GM18498 (cell line): Measurements from ENCODE around the gene LEMD1.
"Not testable (repeated sequence)": the region's sequence is repeated elsewhere in the genome, so short reads cannot be mapped to it uniquely, and the experiment has no call there.

ENCODE experiments used
- ATAC-seq: cut with Tn5 transposase; IDR thresholded peaks from one replicate; pipeline ENCODE4 v1.9.1; 2021; ENCODE audit warnings: mild to moderate bottlenecking, moderate library complexity; ENCODE audit not compliant: unreplicated experiment

LEMD1 gene

GRCh38 chr1:205430696-205431305 is 8.9 kb upstream of the LEMD1 start:
- peak; percentile 51 for ATAC-seq

GRCh38 chr1:205429762-205430695 is 8.2 kb upstream of the LEMD1 start:
- no peak for ATAC-seq

- ATAC-seq: no peak
Observed at GRCh38 chr1:205424901-205425600, 3.2 kb upstream of the LEMD1 start.

GRCh38 chr1:205423814-205424399 is 2.1 kb upstream of the LEMD1 start:
- ATAC-seq: no peak

- no peak for ATAC-seq
Observed at GRCh38 chr1:205422993-205423642, 1.3 kb upstream of the LEMD1 start.

GRCh38 chr1:205420938-205421337 is 918 bp downstream of the LEMD1 start:
- no peak for ATAC-seq

GRCh38 chr1:205417870-205418635 is 3.8 kb downstream of the LEMD1 start:
- ATAC-seq: no peak

GRCh38 chr1:205416322-205416721 is 5.5 kb downstream of the LEMD1 start:
- ATAC-seq: no peak

- ATAC-seq: no peak
Observed at GRCh38 chr1:205410581-205411298, 11.1 kb downstream of the LEMD1 start.

- ATAC-seq: no peak
Observed at GRCh38 chr1:205407970-205408369, 13.9 kb downstream of the LEMD1 start.

GRCh38 chr1:205406252-205406651 is 15.6 kb downstream of the LEMD1 start:
- ATAC-seq: not testable (repeated sequence)

- ATAC-seq: not testable (repeated sequence)
Observed at GRCh38 chr1:205404484-205404883, 17.4 kb downstream of the LEMD1 start.

GRCh38 chr1:205398586-205398985 is 23.3 kb downstream of the LEMD1 start:
- no peak for ATAC-seq

- no peak for ATAC-seq
Observed at GRCh38 chr1:205396967-205397616, 24.8 kb downstream of the LEMD1 start.

GRCh38 chr1:205395616-205396015 is 26.2 kb downstream of the LEMD1 start:
- no peak for ATAC-seq

- ATAC-seq: no peak
Observed at GRCh38 chr1:205392650-205393049, 29.2 kb downstream of the LEMD1 start.

- ATAC-seq: no peak
Observed at GRCh38 chr1:205391386-205391785, 30.5 kb downstream of the LEMD1 start.

- ATAC-seq: no peak
Observed at GRCh38 chr1:205387845-205388244, 34.0 kb downstream of the LEMD1 start.

- not testable (repeated sequence) for ATAC-seq
Observed at GRCh38 chr1:205382990-205383389, 38.9 kb downstream of the LEMD1 start.
